ENCODE data around the gene SPOP.

DNA sequence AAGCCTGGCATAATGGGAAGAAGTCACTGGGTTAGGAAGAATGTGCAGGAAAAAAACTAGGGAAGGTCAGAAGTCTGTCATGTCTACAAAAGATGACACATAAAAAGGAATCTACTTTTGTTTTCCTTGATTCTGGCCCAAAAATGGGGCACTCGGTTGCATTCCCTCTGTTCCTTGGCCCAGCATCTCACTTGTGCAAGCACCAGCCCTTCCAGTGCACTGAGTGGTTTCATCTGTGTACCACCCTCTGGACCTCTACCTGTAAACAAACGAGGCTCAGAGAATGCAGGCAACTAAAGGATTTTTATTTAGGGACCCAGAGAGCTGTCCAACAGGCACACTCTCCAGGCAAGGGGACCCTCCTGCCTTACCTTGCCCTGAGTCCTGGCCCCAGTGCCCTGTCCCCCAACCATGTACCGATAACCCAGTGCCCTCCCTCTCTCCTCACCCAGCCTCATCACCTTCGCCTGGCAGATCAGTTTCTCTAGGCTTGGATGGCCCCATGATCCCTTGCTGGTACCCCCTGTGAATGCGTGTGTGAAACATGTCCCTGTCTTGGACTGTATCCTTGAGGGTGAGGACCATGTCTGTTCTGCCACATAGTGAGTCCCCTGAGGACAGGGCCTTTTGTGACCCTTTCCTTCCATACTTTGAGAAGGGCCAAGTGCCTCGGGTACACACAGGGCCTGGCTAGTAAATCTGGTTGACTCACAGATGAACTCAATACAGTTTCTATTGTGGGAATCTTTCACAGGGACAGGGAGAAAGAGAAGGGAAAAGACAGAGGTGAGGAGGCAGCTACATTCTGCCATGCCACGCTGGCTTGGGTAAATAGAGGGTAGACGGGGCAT lies 88.9 kb downstream of the SPOP start:
- TF ChIP-seq CTCF (IDR thresholded peaks at IDR 0.05; ENCODE audit: borderline replicate concordance, extremely low read depth, low read length, poor library complexity, severe bottlenecking) (no peak), EZH2 (IDR thresholded peaks at IDR 0.05; ENCODE audit: borderline replicate concordance, low read depth, low read length, severe bottlenecking) (no peak)
